H9 (cell line): ENCODE data around the gene KDM2A. TPM values are rescaled to one million over a fixed set of nuclear protein-coding genes. Genes with fewer than 3 reads are reported as not detected.

Experiments
- DNase-seq: peaks from one replicate; pipeline ENCODE4 v3.0.0-alpha.2; 2017
- H2AFZ ChIP-seq: one replicate; pipeline ENCODE4 v1.6.1; 2013; ENCODE audit warnings: mild to moderate bottlenecking, low read length, control low read depth, moderate library complexity
- H2AK5ac ChIP-seq: 2 replicates; pipeline ENCODE4 v1.6.1; 2013; ENCODE audit warnings: low read length, control low read depth, mixed read lengths; ENCODE audit not compliant: insufficient read length
- H2BK120ac ChIP-seq: one replicate; pipeline ENCODE4 v1.6.1; 2013; ENCODE audit warnings: low read depth, mild to moderate bottlenecking, low read length, control low read depth, inconsistent platforms; ENCODE audit not compliant: poor library complexity, severe bottlenecking
- H2BK12ac ChIP-seq: 2 replicates; pipeline ENCODE4 v1.6.1; 2013; ENCODE audit warnings: low read length, control low read depth, mixed read lengths, low read depth; ENCODE audit not compliant: insufficient read length
- H2BK15ac ChIP-seq: 2 replicates; pipeline ENCODE4 v1.6.1; 2013; ENCODE audit warnings: low read depth, low read length, control low read depth
- H2BK20ac ChIP-seq: one replicate; pipeline ENCODE4 v1.6.1; 2013; ENCODE audit warnings: low read depth, mild to moderate bottlenecking, low read length, control low read depth, inconsistent platforms; ENCODE audit not compliant: poor library complexity, severe bottlenecking
- H2BK5ac ChIP-seq: 2 replicates; pipeline ENCODE4 v1.6.1; 2013; ENCODE audit warnings: low read length, control low read depth, mixed read lengths; ENCODE audit not compliant: insufficient read length
- H3K14ac ChIP-seq: 2 replicates; pipeline ENCODE4 v1.6.1; 2013; ENCODE audit warnings: low read length, control low read depth; ENCODE audit not compliant: insufficient read depth
- H3K18ac ChIP-seq: 2 replicates; pipeline ENCODE4 v1.6.1; 2013; ENCODE audit warnings: low read depth, mild to moderate bottlenecking, mixed read lengths, low read length, control low read depth; ENCODE audit not compliant: insufficient read length
- H3K23ac ChIP-seq: 2 replicates; pipeline ENCODE4 v1.6.1; 2013; ENCODE audit warnings: low read length, control low read depth, mixed read lengths, low read depth; ENCODE audit not compliant: insufficient read length
- H3K23me2 ChIP-seq: 2 replicates; pipeline ENCODE4 v1.6.1; 2013; ENCODE audit warnings: low read depth, mild to moderate bottlenecking, mixed read lengths, low read length, control low read depth; ENCODE audit not compliant: insufficient read length, poor library complexity, severe bottlenecking
- H3K27ac ChIP-seq: 2 replicates; pipeline ENCODE4 v1.5.1; 2013; ENCODE audit warnings: low read length, control low read depth, mixed read lengths, low read depth; ENCODE audit not compliant: insufficient read length
- H3K27me3 ChIP-seq: 2 replicates; pipeline ENCODE4 v1.6.1; 2013; ENCODE audit warnings: low read length, control low read depth, inconsistent platforms; ENCODE audit not compliant: insufficient read depth
- H3K4ac ChIP-seq: 2 replicates; pipeline ENCODE4 v1.6.1; 2013; ENCODE audit warnings: low read depth, mild to moderate bottlenecking, control low read depth, inconsistent platforms, low read length, moderate library complexity
- H3K4me1 ChIP-seq: 2 replicates; pipeline ENCODE4 v1.6.1; 2013; ENCODE audit warnings: low read length, control low read depth, inconsistent platforms; ENCODE audit not compliant: insufficient read depth
- H3K4me2 ChIP-seq: 2 replicates; pipeline ENCODE4 v1.6.1; 2013; ENCODE audit warnings: low read length, control low read depth, mixed read lengths; ENCODE audit not compliant: insufficient read length, insufficient read depth
- H3K56ac ChIP-seq: 2 replicates; pipeline ENCODE4 v1.6.1; 2013; ENCODE audit warnings: low read depth, mild to moderate bottlenecking, mixed read lengths, low read length, control low read depth; ENCODE audit not compliant: insufficient read length
- H3K79me1 ChIP-seq: 2 replicates; pipeline ENCODE4 v1.6.1; 2013; ENCODE audit warnings: low read depth, mild to moderate bottlenecking, moderate library complexity, low read length, control low read depth, inconsistent platforms; ENCODE audit not compliant: insufficient read depth, poor library complexity, severe bottlenecking
- H3K79me2 ChIP-seq: 2 replicates; pipeline ENCODE4 v1.6.1; 2013; ENCODE audit warnings: low read length, control low read depth, inconsistent platforms; ENCODE audit not compliant: insufficient read depth
- H3K9ac ChIP-seq: 2 replicates; pipeline ENCODE4 v1.6.1; 2013; ENCODE audit warnings: low read length, control low read depth, mixed read lengths; ENCODE audit not compliant: insufficient read length; ENCODE audit errors: extremely low read depth
- H3K9me3 ChIP-seq: one replicate; pipeline ENCODE4 v1.6.1; 2013; ENCODE audit warnings: low read depth, low read length, inconsistent platforms; ENCODE audit not compliant: control insufficient read depth
- H3T11ph ChIP-seq: one replicate; pipeline ENCODE4 v1.6.1; 2013; ENCODE audit warnings: mild to moderate bottlenecking, low read length, control low read depth, inconsistent platforms
- H4K20me1 ChIP-seq: one replicate; pipeline ENCODE4 v1.6.1; 2013; ENCODE audit not compliant: control insufficient read depth, insufficient read length, insufficient read depth
- H4K5ac ChIP-seq: 2 replicates; pipeline ENCODE4 v1.6.1; 2013; ENCODE audit warnings: low read depth, mild to moderate bottlenecking, mixed read lengths, low read length, control low read depth; ENCODE audit not compliant: insufficient read length
- H4K8ac ChIP-seq: replicated peaks from 2 replicates; pipeline ENCODE4 v1.6.1; 2013; ENCODE audit warnings: low read length, control low read depth, mixed read lengths, low read depth; ENCODE audit not compliant: insufficient read length
- H4K91ac ChIP-seq: 2 replicates; pipeline ENCODE4 v1.6.1; 2013; ENCODE audit warnings: low read depth, mild to moderate bottlenecking, moderate library complexity, mixed read lengths, low read length, control low read depth; ENCODE audit not compliant: insufficient read length
- H3K27ac Mint-ChIP-seq, 3 experiments: 2 replicates in 2 of 3; 3 replicates in 1 of 3; pipeline ENCODE4 v1.8.0; 2020 to 2021; ENCODE audit warnings: mixed read lengths in 3 of 3, mild to moderate bottlenecking in 1 of 3, moderate library complexity in 1 of 3
- H3K27me3 Mint-ChIP-seq: 2 replicates; pipeline ENCODE4 v1.8.0; 2021; ENCODE audit warnings: low read depth, mild to moderate bottlenecking, moderate library complexity, mixed read lengths
- H3K36me3 Mint-ChIP-seq, 3 experiments: 2 replicates in 2 of 3; 3 replicates in 1 of 3; pipeline ENCODE4 v1.8.0; 2020 to 2021; ENCODE audit warnings: low read depth in 3 of 3, mixed read lengths in 3 of 3; ENCODE audit not compliant: insufficient read depth in 1 of 3
- H3K4me1 Mint-ChIP-seq, 2 experiments: 2 replicates each; pipeline ENCODE4 v1.8.0; 2020; ENCODE audit warnings: mixed read lengths in 2 of 2
- H3K4me3 Mint-ChIP-seq, 2 experiments: 2 replicates in 1 of 2; 3 replicates in 1 of 2; pipeline ENCODE4 v1.8.0; 2020 to 2021; ENCODE audit warnings: mild to moderate bottlenecking in 2 of 2, mixed read lengths in 2 of 2, moderate library complexity in 1 of 2
- H3K9me3 Mint-ChIP-seq, 2 experiments: 2 replicates in 1 of 2; 3 replicates in 1 of 2; pipeline ENCODE4 v1.8.0; 2020; ENCODE audit warnings: mild to moderate bottlenecking in 2 of 2, mixed read lengths in 2 of 2, moderate library complexity in 1 of 2
- WGBS: extraction: QIAGEN DNeasy Blood & Tissue Kit; methylation state at CpG from one replicate; pipeline ENCODE4 v1.1.7; 2013; ENCODE audit warnings: missing lambda C conversion rate, low lambda C conversion rate, mixed read lengths; ENCODE audit not compliant: insufficient read length; ENCODE audit errors: extremely low coverage; 5-methylcytosine and 5-hydroxymethylcytosine counted together
- total RNA-seq: library from RNA; stranded (reverse); gene quantifications from 2 replicates; pipeline ENCODE4 v1.2.1, GENCODE V29; 2021
- TF ChIP-seq, protein P1 (sequence below): fragments of 200-600 bp; sonication (generic); conservative IDR thresholded peaks from 3 replicates; pipeline ENCODE4 v1.8.0; 2021; ENCODE audit warnings: antibody characterized with exemption, mild to moderate bottlenecking

The KDM2A gene
- total RNA-seq, 1 experiment from 2014 or later, result 85.9 TPM

DNA sequence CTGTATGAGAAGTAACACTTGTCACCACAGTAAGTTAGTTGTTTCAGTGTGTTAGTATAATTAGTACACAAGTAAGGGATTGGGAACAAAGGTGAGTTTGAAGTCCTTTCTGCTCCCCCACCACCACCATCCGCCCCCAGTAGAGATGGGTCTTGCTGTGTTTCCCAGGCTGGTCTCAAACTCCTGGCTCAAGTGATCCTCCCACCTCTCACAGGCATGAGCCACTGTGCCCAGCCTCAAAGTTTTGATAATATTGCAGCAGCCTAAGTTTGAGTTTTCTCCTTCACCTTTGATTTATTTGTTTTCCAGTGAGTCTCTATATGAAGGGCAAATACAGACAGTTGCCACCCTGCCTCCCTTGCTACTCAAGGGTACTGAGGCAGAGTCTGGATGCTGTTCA lies 123.5 kb downstream of the KDM2A start:
- H4K20me1 ChIP-seq, result no peaks in the 10 kb centered on the region
- peaks cover 36 to 37% of the 10 kb centered on the region in 2 experiments for H3K4me1 Mint-ChIP-seq
- peak overlapping the region in 1 of 3 experiments; percentile 67; a peak in 3 of 7 replicates for H3K27ac Mint-ChIP-seq

More for the DNA sequence above, 123.5 kb downstream of the KDM2A start:
- TF ChIP-seq, protein P1, sequence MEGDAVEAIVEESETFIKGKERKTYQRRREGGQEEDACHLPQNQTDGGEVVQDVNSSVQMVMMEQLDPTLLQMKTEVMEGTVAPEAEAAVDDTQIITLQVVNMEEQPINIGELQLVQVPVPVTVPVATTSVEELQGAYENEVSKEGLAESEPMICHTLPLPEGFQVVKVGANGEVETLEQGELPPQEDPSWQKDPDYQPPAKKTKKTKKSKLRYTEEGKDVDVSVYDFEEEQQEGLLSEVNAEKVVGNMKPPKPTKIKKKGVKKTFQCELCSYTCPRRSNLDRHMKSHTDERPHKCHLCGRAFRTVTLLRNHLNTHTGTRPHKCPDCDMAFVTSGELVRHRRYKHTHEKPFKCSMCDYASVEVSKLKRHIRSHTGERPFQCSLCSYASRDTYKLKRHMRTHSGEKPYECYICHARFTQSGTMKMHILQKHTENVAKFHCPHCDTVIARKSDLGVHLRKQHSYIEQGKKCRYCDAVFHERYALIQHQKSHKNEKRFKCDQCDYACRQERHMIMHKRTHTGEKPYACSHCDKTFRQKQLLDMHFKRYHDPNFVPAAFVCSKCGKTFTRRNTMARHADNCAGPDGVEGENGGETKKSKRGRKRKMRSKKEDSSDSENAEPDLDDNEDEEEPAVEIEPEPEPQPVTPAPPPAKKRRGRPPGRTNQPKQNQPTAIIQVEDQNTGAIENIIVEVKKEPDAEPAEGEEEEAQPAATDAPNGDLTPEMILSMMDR, result no peak
- peaks cover 21% of the 10 kb centered on the region; the same call in 1 of the 2 replicates for H3K79me2 ChIP-seq
- no peak overlapping the region for H4K91ac ChIP-seq
- peak overlapping the region; percentile 18 for H3K9ac ChIP-seq
- Mint-ChIP-seq H3K4me3 (peak overlapping the region; percentile 97 to 99), H3K36me3 (peaks cover 38 to 70% (median 48%) of the 10 kb centered on the region in 3 experiments), H3K27me3 (no peaks in the 10 kb centered on the region), H3K9me3 (no peaks in the 10 kb centered on the region)
- no peak overlapping the region for H3K14ac ChIP-seq
- no peak overlapping the region for H2BK12ac ChIP-seq
- no peaks in the 10 kb centered on the region for H3K27me3 ChIP-seq
- no CpG with 5 or more reads among the region's 1 CpG for whole genome bisulfite sequencing
- no peak overlapping the region for H2BK120ac ChIP-seq
- DNase-seq, result no peak
- H3K23me2 ChIP-seq, result peaks cover 19% of the 10 kb centered on the region
- H3K79me1 ChIP-seq, result peaks cover 6% of the 10 kb centered on the region
- no peak overlapping the region for H2AK5ac ChIP-seq
- peaks cover 5% of the 10 kb centered on the region; the same call in 1 of the 2 replicates for H3K4me1 ChIP-seq
- H3K18ac ChIP-seq, result no peak overlapping the region
- no peaks in the 10 kb centered on the region for H3K9me3 ChIP-seq
- H3K4ac ChIP-seq, result no peak overlapping the region
- no peak overlapping the region for H3K56ac ChIP-seq
- H2AFZ ChIP-seq, result no peak overlapping the region
- H3K4me2 ChIP-seq, result no peak overlapping the region
- no peak overlapping the region for H2BK20ac ChIP-seq
- H2BK5ac ChIP-seq, result no peak overlapping the region
- no peak overlapping the region for H3K27ac ChIP-seq
- no peak overlapping the region for H4K5ac ChIP-seq
- no peak overlapping the region for H4K8ac ChIP-seq
- no peak overlapping the region for H3T11ph ChIP-seq
- H3K23ac ChIP-seq, result no peak overlapping the region
- H2BK15ac ChIP-seq, result no peak overlapping the region; the same call in 1 of the 2 replicates
